Measurements from ENCODE around the gene SOX13. TPM values are rescaled to one million over a fixed set of nuclear protein-coding genes. Genes with fewer than 3 reads are reported as not detected.

Gene SOX13
- total and polyA plus RNA-seq, 10 of the 15 experiments (the other 5 are each of a cell fraction or from before 2014, with no cell fraction given), result 0.04 to 0.31 (median 0.11) TPM; not detected in 7

DNA sequence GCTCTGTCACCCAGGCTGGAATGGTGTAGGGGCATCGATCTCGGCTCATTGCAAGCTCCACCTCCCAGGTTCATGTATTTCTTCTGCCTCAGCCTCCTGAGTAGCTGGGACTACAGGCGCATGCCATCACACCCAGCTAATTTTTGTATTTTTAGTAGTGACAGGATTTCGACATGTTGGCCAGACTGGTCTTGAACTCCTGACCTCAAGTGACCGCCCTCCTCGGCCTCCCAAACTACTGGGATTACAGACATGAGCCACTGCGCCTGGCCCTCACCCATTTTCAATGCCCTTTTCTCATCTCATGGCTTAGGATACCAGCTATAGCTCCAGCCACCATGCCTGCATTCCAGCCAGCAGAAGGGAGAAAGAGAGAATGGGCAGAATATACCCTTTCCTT lies 12.9 kb upstream of the SOX13 start:
- POLR2A ChIA-PET, result interaction anchor here (0.6 to 1.2 kb wide), 3 partner anchors 30 to 722 kb away, joined by 4 read pairs; no protein-coding TSS in a partner anchor
- peaks cover 0 to 1% of the 10 kb centered on the region in 2 experiments; a peak in 3 of 4 replicates for H3K27me3 ChIP-seq (replicated peaks in 1 of 2; ENCODE audit: control insufficient read depth in 2 of 2, insufficient read depth in 2 of 2, low read length in 1 of 2)
- no peak overlapping the region for H3K4me3 ChIP-seq
- no peak overlapping the region for H3K4me2 ChIP-seq (ENCODE audit: control insufficient read depth, insufficient read depth)
- 45% methylated on average over 7 of the region's 7 CpGs for WGBS (ENCODE audit: insufficient coverage, insufficient replicate concordance, low lambda C conversion rate, missing lambda C conversion rate)
- in situ Hi-C loops (cut with MboI), result no loop called here
- RAD21 ChIA-PET (ENCODE audit: unreplicated experiment), result interaction anchor here (1.3 kb wide), 1 partner anchor 64 kb away, joined by 4 read pairs; no protein-coding TSS in a partner anchor
- no peak overlapping the region for H3K27ac ChIP-seq (ENCODE audit: control insufficient read depth, insufficient read depth)
- DNase-seq (ENCODE audit: low read depth, low spot score) (no peak), ATAC-seq (no peak), FAIRE-seq (no peak)
- intact Hi-C loops (cut with micrococcal nuclease; ENCODE audit: unreplicated experiment), result no loop called here
- BruUV-seq (replicated peaks), result no TSS peak
- H2AFZ ChIP-seq (ENCODE audit: control insufficient read depth, low read depth, low read length), result no peak overlapping the region
- CTCF ChIA-PET, result no interaction called here
- no peaks in the 10 kb centered on the region for H3K79me2 ChIP-seq (ENCODE audit: control insufficient read depth, insufficient read depth, low read length)
- no peaks in the 10 kb centered on the region for H4K20me1 ChIP-seq (ENCODE audit: control insufficient read depth, insufficient read depth)
- H3K4me1 ChIP-seq (ENCODE audit: control insufficient read depth, insufficient read depth, low read length), result no peaks in the 10 kb centered on the region
- no peaks in the 10 kb centered on the region for H3K36me3 ChIP-seq (ENCODE audit: control insufficient read depth in 2 of 2, insufficient read depth in 2 of 2, low read length in 1 of 2)
- SMC1A ChIA-PET (ENCODE audit: uncharacterized antibody, unreplicated experiment), result interaction anchor here (0.5 kb wide), 1 partner anchor 59 kb away, joined by 3 read pairs; no protein-coding TSS in a partner anchor
- TF ChIP-seq, protein P1, sequence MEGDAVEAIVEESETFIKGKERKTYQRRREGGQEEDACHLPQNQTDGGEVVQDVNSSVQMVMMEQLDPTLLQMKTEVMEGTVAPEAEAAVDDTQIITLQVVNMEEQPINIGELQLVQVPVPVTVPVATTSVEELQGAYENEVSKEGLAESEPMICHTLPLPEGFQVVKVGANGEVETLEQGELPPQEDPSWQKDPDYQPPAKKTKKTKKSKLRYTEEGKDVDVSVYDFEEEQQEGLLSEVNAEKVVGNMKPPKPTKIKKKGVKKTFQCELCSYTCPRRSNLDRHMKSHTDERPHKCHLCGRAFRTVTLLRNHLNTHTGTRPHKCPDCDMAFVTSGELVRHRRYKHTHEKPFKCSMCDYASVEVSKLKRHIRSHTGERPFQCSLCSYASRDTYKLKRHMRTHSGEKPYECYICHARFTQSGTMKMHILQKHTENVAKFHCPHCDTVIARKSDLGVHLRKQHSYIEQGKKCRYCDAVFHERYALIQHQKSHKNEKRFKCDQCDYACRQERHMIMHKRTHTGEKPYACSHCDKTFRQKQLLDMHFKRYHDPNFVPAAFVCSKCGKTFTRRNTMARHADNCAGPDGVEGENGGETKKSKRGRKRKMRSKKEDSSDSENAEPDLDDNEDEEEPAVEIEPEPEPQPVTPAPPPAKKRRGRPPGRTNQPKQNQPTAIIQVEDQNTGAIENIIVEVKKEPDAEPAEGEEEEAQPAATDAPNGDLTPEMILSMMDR (IDR thresholded peaks at IDR 0.05 in 2 of 3, conservative IDR thresholded peaks at IDR 0.05 in 1 of 3; ENCODE audit: control insufficient read depth in 2 of 3, extremely low read depth in 1 of 3, insufficient read depth in 1 of 3, low read depth in 3 of 3, low read length in 3 of 3), result no peak
- TF ChIP-seq, protein P2, sequence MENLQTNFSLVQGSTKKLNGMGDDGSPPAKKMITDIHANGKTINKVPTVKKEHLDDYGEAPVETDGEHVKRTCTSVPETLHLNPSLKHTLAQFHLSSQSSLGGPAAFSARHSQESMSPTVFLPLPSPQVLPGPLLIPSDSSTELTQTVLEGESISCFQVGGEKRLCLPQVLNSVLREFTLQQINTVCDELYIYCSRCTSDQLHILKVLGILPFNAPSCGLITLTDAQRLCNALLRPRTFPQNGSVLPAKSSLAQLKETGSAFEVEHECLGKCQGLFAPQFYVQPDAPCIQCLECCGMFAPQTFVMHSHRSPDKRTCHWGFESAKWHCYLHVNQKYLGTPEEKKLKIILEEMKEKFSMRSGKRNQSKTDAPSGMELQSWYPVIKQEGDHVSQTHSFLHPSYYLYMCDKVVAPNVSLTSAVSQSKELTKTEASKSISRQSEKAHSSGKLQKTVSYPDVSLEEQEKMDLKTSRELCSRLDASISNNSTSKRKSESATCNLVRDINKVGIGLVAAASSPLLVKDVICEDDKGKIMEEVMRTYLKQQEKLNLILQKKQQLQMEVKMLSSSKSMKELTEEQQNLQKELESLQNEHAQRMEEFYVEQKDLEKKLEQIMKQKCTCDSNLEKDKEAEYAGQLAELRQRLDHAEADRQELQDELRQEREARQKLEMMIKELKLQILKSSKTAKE (IDR thresholded peaks at IDR 0.05; ENCODE audit: low read depth, poor library complexity, severe bottlenecking), result no peak
- no peak for TF ChIP-seq FOS (IDR thresholded peaks at IDR 0.05; ENCODE audit: borderline replicate concordance, extremely low read depth, insufficient read length)
- TF ChIP-seq HDGF (IDR thresholded peaks at IDR 0.05), result no peak
- TF ChIP-seq STAT1 (conservative IDR thresholded peaks at IDR 0.05), result no peak
- no peak for TF ChIP-seq LARP7 (IDR thresholded peaks at IDR 0.05)
- no peak for TF ChIP-seq JUNB (IDR thresholded peaks at IDR 0.05)
- TF ChIP-seq NFYA (IDR thresholded peaks at IDR 0.05; ENCODE audit: borderline replicate concordance, low read depth, low read length), result no peak
- H3K9me3 ChIP-seq (replicated peaks; ENCODE audit: control insufficient read depth, insufficient read depth, low read length), result no peaks in the 10 kb centered on the region
- H3K9ac ChIP-seq (ENCODE audit: control insufficient read depth, insufficient read depth, low read length), result no peak overlapping the region
